GM23248 (cell line): Measurements from ENCODE around the gene NOS1. TPM values are rescaled to one million over a fixed set of nuclear protein-coding genes. Genes with fewer than 3 reads are reported as not detected.

Experiments used
- DNase-seq: peaks from one replicate; pipeline ENCODE4 v3.0.0-alpha.2; 2015
- H2AFZ ChIP-seq: fragments of 200-600 bp; sonication (generic); 2 replicates; pipeline ENCODE4 v1.6.1; 2016; ENCODE audit warnings: antibody characterized with exemption
- H3F3A ChIP-seq: fragments of 200-600 bp; sonication (generic); 2 replicates; pipeline ENCODE4 v1.6.1; 2016; ENCODE audit warnings: mild to moderate bottlenecking, antibody characterized with exemption, mixed run types; ENCODE audit not compliant: insufficient read depth
- H3K27ac ChIP-seq: fragments of 200-600 bp; sonication (generic); 2 replicates; pipeline ENCODE4 v1.5.1; 2016; ENCODE audit warnings: mild to moderate bottlenecking
- H3K27me3 ChIP-seq: fragments of 200-600 bp; sonication (generic); replicated peaks from 2 replicates; pipeline ENCODE4 v1.6.1; 2016; ENCODE audit warnings: mild to moderate bottlenecking; ENCODE audit not compliant: insufficient read depth
- H3K36me3 ChIP-seq: fragments of 200-600 bp; sonication (generic); 2 replicates; pipeline ENCODE4 v1.6.1; 2016; ENCODE audit warnings: low read depth, mild to moderate bottlenecking
- H3K4me1 ChIP-seq: fragments of 200-600 bp; sonication (generic); 2 replicates; pipeline ENCODE4 v1.6.1; 2016; ENCODE audit warnings: mild to moderate bottlenecking; ENCODE audit not compliant: insufficient read depth
- H3K4me2 ChIP-seq: fragments of 200-600 bp; sonication (generic); one replicate; pipeline ENCODE4 v1.6.1; 2016; ENCODE audit warnings: mild to moderate bottlenecking; ENCODE audit not compliant: unreplicated experiment
- H3K4me3 ChIP-seq: fragments of 200-600 bp; sonication (generic); 2 replicates; pipeline ENCODE4 v1.5.1; 2016; ENCODE audit warnings: mild to moderate bottlenecking
- H3K79me2 ChIP-seq: fragments of 200-600 bp; sonication (generic); 2 replicates; pipeline ENCODE4 v1.6.1; 2016; ENCODE audit warnings: mild to moderate bottlenecking; ENCODE audit not compliant: insufficient read depth
- H3K9ac ChIP-seq: fragments of 200-600 bp; sonication (generic); 2 replicates; pipeline ENCODE4 v1.6.1; 2016; ENCODE audit warnings: mild to moderate bottlenecking
- H3K9me2 ChIP-seq: fragments of 200-600 bp; sonication (generic); 2 replicates; pipeline ENCODE4 v1.6.1; 2016; ENCODE audit warnings: mixed run types, mild to moderate bottlenecking, moderate library complexity; ENCODE audit not compliant: insufficient read depth
- H3K9me3 ChIP-seq: fragments of 200-600 bp; sonication (generic); one replicate; pipeline ENCODE4 v1.6.1; 2017; ENCODE audit warnings: low read depth
- H4K20me1 ChIP-seq: fragments of 200-600 bp; sonication (generic); 2 replicates; pipeline ENCODE4 v1.6.0; 2016; ENCODE audit not compliant: insufficient read depth
- EZH2 ChIP-seq: fragments of 200-600 bp; sonication (generic); IDR thresholded peaks from 2 replicates; pipeline ENCODE4 v1.6.1; 2018; ENCODE audit warnings: antibody characterized with exemption, mild to moderate bottlenecking; ENCODE audit not compliant: insufficient read depth, poor library complexity, severe bottlenecking
- EZH2phosphoT487 ChIP-seq: fragments of 200-600 bp; sonication (generic); IDR thresholded peaks from 2 replicates; pipeline ENCODE4 v1.6.1; 2018; ENCODE audit warnings: antibody characterized with exemption, moderate library complexity, mild to moderate bottlenecking, low read depth; ENCODE audit not compliant: insufficient read depth
- WGBS, 2 experiments: methylation state at CpG; one replicate each; pipeline ENCODE4 v1.1.6; 2015 to 2017; ENCODE audit warnings: low lambda C conversion rate in 2 of 2, low coverage in 1 of 2; ENCODE audit errors: missing lambda C conversion rate in 2 of 2; 5-methylcytosine and 5-hydroxymethylcytosine counted together
- in situ Hi-C: fragments of 300-500 bp; cut with MboI; formaldehyde crosslinking; loops from 2 replicates; pipeline ENCODE4 v1.15.0; 2020
- polyA plus RNA-seq: library from polyadenylated mRNA; unstranded; fragments of >200 nt; fragmentation: Nextera tagmentation; extraction: Ambion mirVana; gene quantifications from 2 replicates; pipeline ENCODE4 v1.2.1, GENCODE V29; 2016
- total RNA-seq: library from RNA; depleted of rRNA; stranded (reverse); fragments of >200 nt; shearing (Covaris generic); gene quantifications from 2 replicates; pipeline ENCODE4 v1.2.3, GENCODE V29; 2014

NOS1 gene
- total and polyA plus RNA-seq, 2 experiments from 2014 or later: not detected

DNA sequence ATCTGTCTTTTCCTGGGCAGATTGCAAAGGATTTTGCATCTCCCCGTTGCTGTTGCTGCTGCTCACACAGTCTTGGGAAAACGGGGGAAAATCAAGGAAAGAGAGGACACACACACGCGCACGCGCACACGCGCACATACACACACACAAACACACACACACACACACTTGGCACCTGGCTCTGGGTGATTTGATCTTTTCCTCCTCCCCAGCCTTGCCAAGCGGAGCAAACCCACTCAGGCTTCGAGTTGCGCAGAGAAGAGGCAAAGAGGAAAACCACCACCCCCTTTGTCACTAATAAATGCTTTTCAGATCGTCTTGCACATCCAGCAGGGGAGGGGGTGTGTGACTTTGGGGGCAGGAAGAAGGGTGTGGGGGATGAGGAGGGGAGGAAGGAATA is 965 bp upstream of the NOS1 start:
- TF ChIP-seq EZH2phosphoT487: no peak
- TF ChIP-seq EZH2: no peak
- Histone ChIP-seq H3K4me1 (no peaks in the 10 kb centered on the region), H4K20me1 (no peaks in the 10 kb centered on the region), H3K9me3 (no peaks in the 10 kb centered on the region), H3K9me2 (no peaks in the 10 kb centered on the region), H3K4me2 (no peak overlapping the region), H2AFZ (no peak overlapping the region), H3K36me3 (no peaks in the 10 kb centered on the region), H3K79me2 (no peaks in the 10 kb centered on the region), H3F3A (no peaks in the 10 kb centered on the region), H3K27ac (no peak overlapping the region), H3K27me3 (peaks cover 49% of the 10 kb centered on the region), H3K9ac (no peak overlapping the region), H3K4me3 (no peak overlapping the region)
- in situ Hi-C loops: loop anchor here (10.0 kb wide), 1 partner anchor 472 kb away; no protein-coding TSS in a partner anchor
- WGBS, 2 experiments: 70 to 74% methylated on average over 12 of the region's 12 CpGs
- DNase-seq: no peak

DNA sequence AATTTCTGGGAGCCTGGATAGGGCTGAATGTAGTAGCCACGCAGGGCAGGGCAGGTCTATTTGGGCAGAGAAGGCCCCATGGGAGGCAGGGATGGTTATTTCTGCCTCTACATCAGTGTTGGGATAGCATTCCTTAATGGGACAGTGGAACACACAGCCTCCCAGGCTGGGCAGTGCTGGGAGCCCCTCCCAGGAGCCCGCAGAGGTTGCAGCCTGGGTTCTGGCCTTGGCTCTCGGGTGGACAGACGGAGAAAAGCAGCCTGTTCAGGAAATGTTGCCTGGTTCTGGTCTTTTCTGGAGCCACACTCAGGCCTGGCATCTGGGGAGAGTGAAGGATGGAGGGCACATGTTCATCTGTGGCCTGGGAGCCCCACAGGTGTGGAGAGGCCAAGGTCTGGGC is 479 bp upstream of the NOS1 start:
- Histone ChIP-seq H3K27me3 (peaks cover 49% of the 10 kb centered on the region), H4K20me1 (no peaks in the 10 kb centered on the region), H3K4me3 (no peak overlapping the region), H3K9me3 (no peaks in the 10 kb centered on the region), H3K4me2 (no peak overlapping the region), H3K9me2 (no peaks in the 10 kb centered on the region), H3K36me3 (no peaks in the 10 kb centered on the region), H3K27ac (no peak overlapping the region), H3K9ac (no peak overlapping the region), H3K79me2 (no peaks in the 10 kb centered on the region), H2AFZ (no peak overlapping the region), H3K4me1 (no peaks in the 10 kb centered on the region), H3F3A (no peaks in the 10 kb centered on the region)
- in situ Hi-C loops: loop anchor here (10.0 kb wide), 1 partner anchor 473 kb away; no protein-coding TSS in a partner anchor
- 40 to 55% methylated on average over 4 of the region's 4 CpGs for WGBS, 2 experiments
- TF ChIP-seq EZH2phosphoT487 (no peak), EZH2 (peak; percentile 21)
- DNase-seq: no peak

DNA sequence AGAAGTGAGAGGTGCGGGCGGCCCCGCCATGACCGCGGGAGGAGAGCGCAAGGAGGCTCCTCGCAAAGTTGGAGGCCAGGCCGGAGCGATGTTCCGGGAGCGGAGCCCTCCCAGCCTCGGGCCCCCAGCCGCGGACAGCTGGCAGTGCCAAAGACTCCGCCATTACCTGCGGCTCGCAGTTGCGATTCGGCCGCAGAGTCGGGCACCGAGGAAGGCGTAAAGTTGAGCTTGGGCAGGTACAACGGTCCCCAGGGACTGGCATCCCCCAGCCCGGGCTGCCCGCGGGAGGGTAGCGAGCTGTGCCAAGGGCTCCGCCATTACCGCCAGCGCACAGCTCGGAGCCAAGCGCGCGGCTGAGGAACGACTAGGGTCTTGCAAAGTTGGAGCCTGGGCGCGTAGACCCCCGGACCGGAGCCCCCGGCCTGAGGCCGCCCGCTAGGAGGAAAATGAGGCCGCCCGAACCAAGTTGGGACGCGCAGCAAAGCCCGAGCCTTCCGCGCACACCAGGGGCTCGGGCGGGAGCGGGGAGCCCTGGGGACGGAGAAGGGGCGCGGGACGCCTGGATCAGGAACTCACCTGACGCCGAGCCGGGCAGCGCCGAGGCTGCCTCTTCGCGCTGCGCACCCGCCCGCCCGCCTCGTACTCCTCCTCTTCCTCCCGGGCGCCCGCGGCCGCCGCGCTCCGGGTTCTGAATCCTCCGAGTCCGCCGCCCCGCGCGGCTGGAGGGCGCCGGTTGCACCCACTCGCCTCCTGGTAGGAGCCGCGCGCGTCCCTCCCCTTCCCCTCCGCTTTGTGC is 677 bp downstream of the NOS1 start:
- H4K20me1 ChIP-seq: no peaks in the 10 kb centered on the region
- no peaks in the 10 kb centered on the region for H3K9me3 ChIP-seq
- no peak overlapping the region for H3K27ac ChIP-seq
- no peak overlapping the region for H3K4me2 ChIP-seq
- no peaks in the 10 kb centered on the region for H3F3A ChIP-seq
- WGBS, 2 experiments: 2 to 4% methylated on average over 31 to 60 of the region's 91 CpGs
- H2AFZ ChIP-seq: no peak overlapping the region
- no peaks in the 10 kb centered on the region for H3K79me2 ChIP-seq
- no peaks in the 10 kb centered on the region for H3K4me1 ChIP-seq
- TF ChIP-seq EZH2phosphoT487 (no peak), EZH2 (peak; percentile 7)
- DNase-seq: no peak
- no peak overlapping the region for H3K4me3 ChIP-seq
- H3K9me2 ChIP-seq: no peaks in the 10 kb centered on the region
- H3K9ac ChIP-seq: no peak overlapping the region
- no peaks in the 10 kb centered on the region for H3K36me3 ChIP-seq
- peaks cover 49% of the 10 kb centered on the region for H3K27me3 ChIP-seq
- in situ Hi-C loops: loop anchor here (10.0 kb wide), 1 partner anchor 474 kb away; no protein-coding TSS in a partner anchor

DNA sequence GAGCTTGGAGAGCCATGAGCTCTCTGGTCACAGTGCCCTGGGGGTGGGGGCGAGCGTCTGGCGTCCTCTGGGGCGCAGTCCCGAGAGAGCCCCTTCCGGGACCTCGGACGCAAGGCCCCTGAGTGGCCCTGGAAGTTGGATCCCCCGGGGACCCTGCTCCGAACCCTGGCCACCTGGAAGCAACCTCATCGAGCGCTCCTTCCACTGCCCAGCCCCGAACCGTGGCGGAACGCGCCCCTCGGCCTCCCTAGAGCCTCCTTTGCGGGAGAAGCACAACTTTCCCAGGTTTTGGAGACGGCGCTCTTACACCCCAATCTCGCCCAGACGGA is 1.2 kb downstream of the NOS1 start:
- Histone ChIP-seq H3K9ac (no peak overlapping the region), H3K4me3 (no peak overlapping the region), H4K20me1 (no peaks in the 10 kb centered on the region), H3K9me3 (no peaks in the 10 kb centered on the region), H3K9me2 (no peaks in the 10 kb centered on the region), H3K36me3 (no peaks in the 10 kb centered on the region), H3F3A (no peaks in the 10 kb centered on the region), H3K79me2 (no peaks in the 10 kb centered on the region), H3K27me3 (peaks cover 49% of the 10 kb centered on the region), H3K4me2 (no peak overlapping the region), H3K4me1 (no peaks in the 10 kb centered on the region), H3K27ac (no peak overlapping the region), H2AFZ (no peak overlapping the region)
- TF ChIP-seq EZH2phosphoT487 (no peak), EZH2 (peak; percentile 5)
- 2 to 3% methylated on average over 12 to 23 of the region's 23 CpGs for WGBS, 2 experiments
- DNase-seq: no peak
- in situ Hi-C loops: loop anchor here (10.0 kb wide), 1 partner anchor 475 kb away; no protein-coding TSS in a partner anchor
